ENCODE data around the gene ACAD8. TPM values are rescaled to one million over a fixed set of nuclear protein-coding genes. Genes with fewer than 3 reads are reported as not detected.

The ACAD8 gene
- 18.6 and 21.3 TPM in 2 replicates for total RNA-seq (2014; rRNA removed; shearing (Covaris generic))

DNA sequence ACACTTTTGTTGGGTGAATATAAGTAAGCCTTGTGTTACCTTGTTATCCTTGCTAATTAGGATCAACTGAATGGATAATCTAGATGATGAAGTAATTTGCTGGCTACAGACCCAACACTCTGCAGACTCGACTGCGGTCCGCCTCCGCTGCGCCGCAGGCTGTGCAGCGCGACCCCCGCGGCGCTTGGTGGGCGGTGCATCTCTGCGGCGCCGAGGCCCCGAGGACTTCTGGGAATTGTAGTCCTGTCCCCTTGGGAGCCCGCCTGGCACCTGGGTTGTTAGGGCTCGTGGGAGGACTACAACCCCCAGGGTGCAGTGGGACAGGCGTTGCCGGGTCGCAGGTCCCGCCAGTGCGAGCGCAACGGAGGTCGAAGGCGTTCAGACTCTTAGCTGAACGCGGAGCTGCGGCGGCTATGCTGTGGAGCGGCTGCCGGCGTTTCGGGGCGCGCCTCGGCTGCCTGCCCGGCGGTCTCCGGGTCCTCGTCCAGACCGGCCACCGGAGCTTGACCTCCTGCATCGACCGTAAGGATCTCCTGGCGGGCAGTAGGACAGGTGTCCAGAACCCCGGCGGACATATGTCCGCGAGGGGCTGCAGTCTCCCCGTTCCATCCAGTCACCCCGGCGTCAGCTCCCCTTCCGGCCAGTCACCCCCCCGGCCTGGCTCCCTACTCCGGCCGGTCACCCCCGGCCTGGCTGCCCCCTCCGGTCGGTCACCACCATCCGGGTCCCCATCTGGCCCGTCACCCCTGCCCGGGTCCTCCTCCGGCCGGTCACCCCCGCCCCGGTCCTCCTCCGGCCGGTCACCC lies at the start of gene ACAD8, which contains the start of gene THYN1:
ACAD8 (plus strand) TSS at position 381 of the 806 bp plus-strand sequence; CDS start at position 414, 33 bp downstream.
THYN1 (minus strand) TSS at position 165 of the 806 bp plus-strand sequence. CDS start 470 bp downstream, outside the sequence.
- DNase-seq (ENCODE audit: low read depth): peak; percentile 97

DNA sequence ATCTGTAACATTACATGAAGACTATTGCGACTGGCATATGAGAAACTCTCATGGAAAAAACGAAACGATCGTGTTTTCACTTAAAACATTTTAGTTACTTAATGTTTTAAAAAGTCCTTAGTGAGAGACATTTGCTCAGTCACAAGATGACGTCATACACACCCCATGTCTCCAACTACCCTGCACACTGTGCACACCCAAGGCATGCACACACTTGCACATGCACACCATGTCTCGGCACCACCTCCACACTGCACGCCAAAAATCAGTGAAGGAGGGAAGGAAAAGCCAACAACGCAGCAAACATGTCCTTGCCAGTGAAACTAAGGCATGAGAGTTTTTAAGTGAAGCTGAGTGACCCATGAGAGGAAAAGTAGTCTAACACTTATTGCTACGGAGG lies 47.6 kb upstream of the ACAD8 start:
- DNase-seq (ENCODE audit: low read depth): no peak

DNA sequence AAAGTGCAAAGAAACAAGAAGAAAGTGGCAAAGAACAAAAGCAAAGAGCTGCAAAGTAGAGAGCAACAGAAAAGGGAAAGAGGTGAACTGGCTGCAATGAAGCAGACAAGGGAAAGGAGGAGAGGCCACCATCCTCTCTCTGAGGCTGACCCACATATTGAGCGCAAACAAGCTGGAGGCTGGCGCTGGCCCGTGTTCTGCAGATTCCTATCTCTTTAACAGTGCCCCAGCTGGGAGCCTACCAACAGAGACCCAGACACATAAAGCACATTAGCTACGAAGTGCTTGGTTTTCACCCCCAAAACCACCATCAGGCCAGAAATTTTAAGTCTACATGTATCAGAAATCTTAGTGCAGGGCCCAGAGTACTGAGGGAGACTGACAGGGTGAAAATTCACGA lies 47.2 kb upstream of the ACAD8 start:
- DNase-seq (ENCODE audit: low read depth): no peak

DNA sequence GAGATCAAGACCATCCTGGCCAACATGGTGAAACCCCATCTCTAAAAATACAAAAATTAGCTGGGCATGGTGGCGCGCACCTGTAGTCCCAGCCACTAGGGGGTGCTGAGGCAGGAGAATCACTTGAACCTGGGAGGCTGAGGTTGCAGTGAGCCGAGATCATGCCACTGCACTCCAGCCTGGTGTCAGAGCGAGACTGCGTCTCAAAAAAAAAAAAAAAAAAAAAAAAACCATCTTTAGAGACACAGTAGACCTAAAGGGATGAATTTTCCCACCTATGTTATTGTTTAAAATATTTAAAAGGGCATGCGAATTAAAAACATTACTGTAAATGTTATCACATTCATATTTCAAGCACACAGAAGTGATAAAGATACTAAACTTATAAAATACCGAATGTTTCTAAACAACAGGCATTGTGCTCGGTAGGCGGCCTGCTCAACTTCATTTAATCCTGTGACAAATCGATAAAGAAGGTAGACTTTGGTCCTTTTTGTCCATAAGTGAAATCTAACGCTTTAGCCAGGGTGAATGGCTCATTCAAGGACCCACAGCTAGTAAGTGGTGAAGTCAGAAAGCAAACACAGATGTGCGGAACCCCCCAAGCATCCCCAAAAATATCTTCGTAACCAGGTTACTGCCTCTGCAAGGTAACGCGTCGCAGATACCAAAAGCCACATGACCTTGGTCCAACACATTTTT lies 45.7 kb upstream of the ACAD8 start:
- no peak for DNase-seq (ENCODE audit: low read depth)

DNA sequence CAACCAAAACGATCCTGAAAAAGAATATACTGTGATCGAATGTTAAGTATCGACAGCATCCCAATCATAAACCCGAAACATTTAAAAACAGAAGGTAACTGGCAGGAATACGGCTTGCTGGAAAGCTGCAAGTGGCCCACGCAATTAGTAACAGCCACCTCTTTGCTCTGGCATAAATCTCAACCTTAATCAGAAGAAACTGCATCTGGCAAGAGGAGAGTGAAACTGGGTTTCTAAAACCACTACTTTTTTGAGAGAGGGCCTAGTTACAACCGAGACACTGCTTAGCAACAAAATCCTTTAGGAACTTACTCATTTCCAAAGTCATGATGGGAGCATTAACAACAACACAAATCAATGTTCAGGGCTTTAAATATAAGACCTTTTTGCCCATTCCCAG lies 37.5 kb upstream of the ACAD8 start:
- no peak for DNase-seq (ENCODE audit: low read depth)

DNA sequence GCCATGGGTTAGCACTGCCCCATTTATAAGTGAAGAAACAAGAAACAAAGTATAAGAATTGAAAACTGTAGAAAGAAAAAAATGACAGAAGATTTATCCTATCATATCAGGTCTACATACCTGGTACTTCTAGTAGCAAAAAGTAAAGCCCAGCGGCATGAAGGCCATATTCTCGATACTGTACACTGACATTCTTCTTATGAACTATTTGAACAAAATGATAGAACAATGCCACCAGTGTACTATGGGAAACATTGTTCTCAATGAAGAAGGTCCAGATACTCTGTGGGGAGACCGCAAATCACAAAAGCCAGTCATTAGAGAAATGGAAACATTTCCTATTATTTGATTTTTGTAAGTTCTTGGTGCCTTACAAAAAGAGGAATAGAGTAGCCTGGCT lies 36.6 kb upstream of the ACAD8 start:
- no peak for DNase-seq (ENCODE audit: low read depth)

DNA sequence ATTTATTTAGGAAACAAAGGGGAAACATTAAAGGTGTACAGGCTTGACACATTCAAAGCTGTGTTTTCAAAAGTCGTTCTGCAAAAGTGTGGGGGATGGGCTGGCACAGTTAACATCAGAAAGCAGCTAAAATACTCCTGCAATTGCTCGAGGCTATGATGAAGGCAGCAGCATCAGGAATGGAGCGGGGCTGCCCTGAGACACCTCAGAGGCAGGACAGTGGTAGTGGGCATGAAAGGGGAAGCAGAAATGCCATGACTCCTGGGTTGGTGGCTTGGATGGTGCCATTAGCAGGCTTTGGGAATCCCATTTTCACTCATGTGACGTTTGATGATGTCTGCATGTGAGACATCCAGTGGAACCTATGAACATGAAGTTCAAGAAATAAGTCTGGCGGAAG lies 30.2 kb upstream of the ACAD8 start:
- DNase-seq (ENCODE audit: low read depth): no peak

DNA sequence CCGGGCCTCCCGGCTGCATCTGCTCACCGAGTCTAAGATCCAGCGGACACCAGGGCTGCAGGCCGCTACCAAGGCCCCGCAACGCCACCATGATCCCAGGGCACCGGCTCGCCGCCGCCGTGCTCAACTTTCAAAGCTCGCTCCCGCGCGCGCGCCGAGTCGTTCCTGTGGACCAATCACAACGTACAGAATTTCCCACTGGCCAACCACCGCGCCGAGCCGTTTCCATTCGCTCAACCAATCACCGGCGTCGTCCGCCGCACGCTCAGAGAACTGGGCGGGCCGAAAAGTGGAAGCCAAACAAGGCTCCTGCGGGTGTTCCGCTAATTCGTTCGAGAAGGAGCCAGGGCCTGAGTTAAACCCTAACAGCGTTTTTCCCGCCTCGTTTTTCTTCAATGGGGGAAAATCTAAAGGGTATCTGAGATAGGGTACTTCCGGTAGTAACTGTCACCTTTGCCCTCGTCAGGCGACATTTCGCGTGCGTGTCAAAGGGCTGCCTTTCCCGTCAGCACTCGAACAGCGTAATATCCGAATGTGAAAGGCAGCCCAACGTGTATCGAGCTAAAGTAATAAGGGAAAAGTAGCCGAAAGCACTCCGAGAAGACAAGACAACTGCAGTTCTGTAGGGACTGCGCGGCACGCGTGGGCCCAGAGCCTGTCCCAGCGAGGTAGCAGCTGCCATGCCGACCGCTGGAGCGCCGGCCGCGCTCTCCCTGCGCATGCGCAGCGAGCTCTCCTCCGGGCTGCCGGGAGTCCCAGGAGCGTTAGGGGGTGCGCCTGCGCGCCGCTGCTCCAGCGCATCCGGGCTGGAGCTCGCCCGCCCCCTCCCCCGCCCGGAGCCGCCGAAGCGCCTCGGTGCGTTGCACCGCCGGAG lies 29.3 kb upstream of the ACAD8 start, which contains the start of the genes NCAPD3 and VPS26B:
NCAPD3 (minus strand) TSS at position 132 of the 874 bp plus-strand sequence; CDS start at position 91, 41 bp downstream.
VPS26B (plus strand) TSS at position 836 of the 874 bp plus-strand sequence. CDS start 452 bp downstream, outside the sequence.
- DNase-seq (ENCODE audit: low read depth): peak; percentile 97

DNA sequence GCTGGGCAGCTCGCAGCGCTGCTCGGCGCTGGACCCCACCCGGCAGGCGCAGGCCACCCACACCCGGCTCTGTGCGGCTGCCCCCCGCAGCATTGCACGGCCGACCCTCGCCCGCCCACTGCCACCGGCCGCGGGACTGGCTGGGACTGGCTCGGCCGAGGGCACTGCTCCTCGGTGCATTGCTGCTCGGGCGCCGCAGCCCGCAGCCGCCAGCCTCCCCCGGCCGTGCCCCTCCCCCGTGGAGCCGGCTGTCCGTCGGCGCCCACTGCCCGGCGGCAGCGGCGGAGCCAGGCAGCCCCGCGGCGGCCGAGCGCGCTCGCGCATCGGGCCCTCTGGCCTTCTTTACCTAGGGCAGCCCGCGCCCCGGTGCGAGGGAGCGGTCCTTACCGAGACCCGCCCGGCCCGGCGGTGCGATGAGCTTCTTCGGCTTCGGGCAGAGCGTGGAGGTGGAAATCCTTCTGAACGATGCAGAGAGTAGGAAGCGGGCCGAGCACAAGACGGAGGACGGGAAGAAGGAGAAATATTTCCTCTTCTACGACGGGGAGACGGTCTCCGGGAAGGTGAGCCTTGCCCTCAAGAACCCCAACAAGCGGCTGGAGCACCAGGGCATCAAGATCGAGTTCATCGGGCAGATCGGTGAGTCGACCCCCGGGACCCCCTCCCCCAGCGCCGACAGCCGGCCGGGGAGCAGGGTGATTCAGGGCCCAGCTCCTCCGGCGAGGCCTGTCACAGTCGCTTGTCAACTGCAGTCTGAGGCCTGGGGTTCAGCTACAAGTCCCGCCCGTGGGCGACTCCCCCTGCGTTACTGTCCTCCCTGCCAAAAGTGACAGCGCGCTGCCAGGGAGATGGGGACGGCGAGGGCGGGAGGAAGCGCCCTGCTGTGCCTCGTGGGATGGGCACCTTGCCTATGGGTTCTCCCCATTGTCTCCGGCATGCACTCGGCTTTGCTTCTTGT lies 28.4 kb upstream of the ACAD8 start:
- DNase-seq (ENCODE audit: low read depth): peak; percentile 45

DNA sequence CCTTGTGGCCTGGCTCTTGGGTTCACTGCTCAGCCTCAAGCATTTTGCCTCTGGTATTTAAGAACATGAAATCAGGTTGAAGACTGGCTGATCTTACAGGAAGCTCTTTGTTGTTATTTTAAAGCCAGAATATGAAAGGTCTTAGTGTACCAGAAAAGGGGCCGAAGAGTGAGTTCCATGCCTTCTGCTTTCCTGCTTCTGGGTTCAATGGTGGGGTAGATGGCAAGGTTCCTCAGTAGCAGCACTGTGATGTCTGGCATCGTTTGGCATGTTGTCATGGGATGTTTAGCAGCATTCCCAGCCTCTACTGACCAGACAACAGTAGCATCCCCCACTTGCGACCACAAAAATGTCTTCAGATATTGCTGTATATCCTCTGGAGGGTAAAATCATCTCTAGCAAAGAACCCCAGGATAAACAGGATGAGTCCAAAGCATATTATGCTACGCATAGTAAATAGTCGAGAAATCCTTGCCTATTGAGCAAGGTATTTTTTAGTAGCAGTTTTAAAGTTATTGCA lies 26.5 kb upstream of the ACAD8 start:
- no peak for DNase-seq (ENCODE audit: low read depth)

DNA sequence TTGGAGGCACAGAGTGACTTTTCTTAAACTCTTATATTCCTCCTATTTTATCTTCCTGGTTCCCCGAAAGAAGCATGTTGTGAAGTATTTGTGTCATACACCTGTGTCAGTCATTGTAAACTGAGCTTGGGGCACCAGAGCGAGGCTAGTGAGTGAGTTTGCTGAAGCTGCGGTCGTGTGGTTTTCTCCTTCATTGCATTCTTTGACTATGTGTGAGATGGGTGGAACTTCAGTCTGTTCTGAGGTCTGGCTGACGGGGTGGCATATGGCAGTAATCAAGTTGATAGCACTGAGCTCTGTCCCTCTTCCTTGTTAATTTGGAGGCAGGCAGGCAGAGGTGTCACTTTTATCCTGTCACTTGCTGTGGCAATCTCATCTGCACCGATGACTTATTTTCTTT lies 24.7 kb upstream of the ACAD8 start:
- peak; percentile 80 for DNase-seq (ENCODE audit: low read depth)

DNA sequence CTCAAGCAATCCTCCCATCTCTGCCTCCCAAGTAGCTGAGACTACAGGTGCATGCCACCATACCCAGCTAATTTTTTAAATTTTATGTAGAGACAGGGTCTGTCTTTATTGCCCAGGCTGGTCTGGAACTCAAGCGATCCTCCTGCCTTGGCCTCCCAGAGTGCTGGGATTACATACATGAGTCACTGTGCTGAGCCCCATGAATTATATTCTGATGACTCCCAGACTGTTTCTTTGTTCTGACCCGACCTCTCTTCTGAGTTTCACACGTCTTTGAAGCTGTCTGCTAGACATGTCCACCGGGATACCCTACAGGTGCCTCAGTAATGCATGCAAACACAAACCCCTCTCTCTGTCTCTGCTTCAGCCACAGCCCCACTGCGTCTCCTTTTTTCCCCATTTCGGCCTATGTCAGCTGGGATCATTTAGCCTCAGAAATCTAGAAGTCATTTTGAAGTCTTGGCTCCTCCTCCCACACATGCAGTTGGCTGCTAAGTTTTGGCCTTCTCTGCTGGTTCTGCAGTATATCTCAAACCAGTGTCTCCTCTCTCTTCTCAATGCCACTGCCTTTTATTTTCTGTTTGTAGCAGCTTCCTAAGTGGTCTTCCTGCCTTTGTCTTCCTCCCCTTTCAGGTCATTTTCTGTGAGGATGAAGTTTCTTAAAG lies 24.1 kb upstream of the ACAD8 start:
- peak; percentile 34 for DNase-seq (ENCODE audit: low read depth)

DNA sequence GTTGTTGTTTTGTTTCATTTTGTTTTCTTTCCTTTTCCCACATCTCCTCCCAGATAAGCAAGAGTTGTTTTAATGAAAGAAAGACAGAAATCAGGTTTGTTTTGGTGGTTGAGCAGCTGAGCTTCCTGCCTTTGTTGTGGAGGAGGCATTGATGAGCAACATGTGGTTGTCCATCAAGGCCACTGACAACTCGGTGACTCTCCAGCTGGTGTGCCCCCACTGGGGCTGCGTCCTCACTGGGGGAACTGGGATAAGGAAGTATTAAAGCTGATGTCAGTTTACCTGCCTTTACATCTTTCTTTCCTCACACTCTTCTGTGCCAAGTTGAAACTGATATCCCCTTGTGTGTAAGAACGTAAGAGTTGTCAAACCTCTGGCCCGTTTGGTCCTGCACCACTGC lies 23.0 kb upstream of the ACAD8 start:
- no peak for DNase-seq (ENCODE audit: low read depth)

DNA sequence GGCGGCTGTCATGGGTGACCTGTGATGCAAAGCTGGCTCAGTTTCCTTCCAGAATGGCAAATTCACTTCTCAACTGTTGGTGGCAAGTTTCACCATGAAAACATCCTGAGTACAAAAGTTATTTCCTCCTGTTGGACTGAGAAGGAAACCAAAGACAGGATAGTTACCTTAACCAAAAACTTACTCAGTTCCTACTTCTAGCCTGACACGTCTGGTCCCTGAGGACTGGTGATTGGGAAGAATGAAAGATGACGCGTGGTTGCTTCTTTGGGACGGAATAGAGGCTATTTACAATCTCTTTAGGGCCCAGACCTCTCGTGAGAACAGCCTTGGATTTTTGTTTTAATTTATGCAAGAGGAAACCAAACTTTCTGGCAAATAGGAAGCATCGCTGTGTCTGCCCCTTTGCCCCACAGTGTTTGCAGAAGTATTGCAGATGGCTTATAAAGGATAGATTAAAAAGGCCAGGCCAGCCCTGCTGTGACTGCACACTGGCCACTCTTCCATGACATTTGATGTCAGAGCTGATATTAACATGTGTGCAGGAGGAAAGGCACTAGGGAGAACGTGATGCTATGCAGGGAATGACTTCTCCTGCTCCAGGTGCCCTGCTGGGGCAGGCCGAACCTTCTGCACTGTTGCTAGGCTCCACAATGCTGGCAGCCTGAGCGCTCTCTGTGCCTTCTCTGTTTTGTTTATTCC lies 21.3 kb upstream of the ACAD8 start:
- no peak for DNase-seq (ENCODE audit: low read depth)

DNA sequence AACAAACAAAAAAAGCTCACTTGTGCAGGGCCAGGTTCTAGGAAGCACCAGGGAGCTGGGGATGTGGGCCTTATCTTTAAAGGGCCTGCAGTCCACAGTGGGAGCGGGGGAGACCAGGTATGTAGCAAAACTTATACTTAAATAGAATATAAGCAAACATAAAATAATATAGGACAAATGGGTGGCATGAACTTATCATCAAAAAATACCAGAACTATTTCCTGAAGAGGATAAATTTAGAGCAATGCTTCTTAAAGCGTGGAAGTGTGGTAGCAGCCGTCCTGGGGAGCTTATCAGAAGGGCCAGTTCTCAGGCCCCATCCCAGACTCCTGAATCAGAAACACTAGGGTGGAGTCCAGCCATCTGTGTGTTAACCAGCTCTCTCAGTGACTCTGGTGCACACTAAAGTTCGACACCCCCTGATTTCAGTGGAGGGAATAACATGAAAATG lies 19.6 kb upstream of the ACAD8 start:
- DNase-seq (ENCODE audit: low read depth): no peak

DNA sequence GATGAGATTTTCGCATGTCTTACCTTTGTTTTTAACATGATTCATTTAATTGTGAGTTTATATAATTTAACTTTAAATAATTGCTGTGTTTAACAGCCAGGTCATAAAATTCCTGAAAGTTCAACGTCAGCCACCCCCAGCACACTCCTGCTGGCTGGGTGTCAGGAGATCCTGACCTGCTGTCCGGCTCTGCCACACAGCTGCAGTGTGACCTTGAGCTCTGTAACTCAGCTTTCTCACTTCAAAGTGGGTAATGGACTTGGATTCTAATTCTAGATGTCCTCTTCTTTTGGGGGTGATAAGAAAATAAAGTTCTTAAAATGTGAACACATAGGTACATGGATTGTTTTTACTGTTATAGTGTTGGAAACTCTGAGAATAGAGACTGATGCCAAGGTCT lies 18.0 kb upstream of the ACAD8 start:
- DNase-seq (ENCODE audit: low read depth): no peak

DNA sequence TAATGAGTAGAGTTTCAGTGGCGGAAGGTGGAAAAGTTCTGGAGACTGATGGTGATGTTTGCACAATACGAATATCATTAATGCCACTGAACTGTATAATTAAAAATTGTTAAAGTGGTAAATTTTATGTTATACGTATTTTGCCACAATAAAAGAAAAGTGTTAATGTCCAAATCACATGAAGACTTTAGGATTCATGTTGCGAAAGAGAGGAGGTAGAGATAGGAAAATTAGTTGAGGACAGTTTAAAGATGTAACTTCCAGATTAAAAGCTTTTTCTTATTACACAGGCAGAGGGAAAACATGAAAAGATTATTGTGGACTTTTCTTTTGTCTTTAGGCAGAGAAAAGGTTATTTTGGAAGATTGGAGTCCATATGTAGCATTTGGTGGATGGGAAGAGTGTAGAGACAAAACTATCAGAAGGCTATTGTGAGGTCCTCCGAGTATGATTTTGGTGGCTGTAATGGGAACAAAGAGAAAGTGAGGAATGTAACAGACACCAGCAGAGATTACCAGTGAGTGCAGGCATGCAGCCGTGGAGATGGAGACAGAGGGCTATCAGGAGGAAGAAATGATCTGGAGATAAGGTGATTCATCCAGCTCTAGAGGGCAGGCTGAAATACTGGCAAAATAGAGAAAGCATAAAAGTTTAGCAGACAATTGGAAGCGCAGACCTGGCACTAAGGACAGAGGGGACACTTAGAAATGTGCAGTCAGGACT lies 16.4 kb upstream of the ACAD8 start:
- no peak for DNase-seq (ENCODE audit: low read depth)

DNA sequence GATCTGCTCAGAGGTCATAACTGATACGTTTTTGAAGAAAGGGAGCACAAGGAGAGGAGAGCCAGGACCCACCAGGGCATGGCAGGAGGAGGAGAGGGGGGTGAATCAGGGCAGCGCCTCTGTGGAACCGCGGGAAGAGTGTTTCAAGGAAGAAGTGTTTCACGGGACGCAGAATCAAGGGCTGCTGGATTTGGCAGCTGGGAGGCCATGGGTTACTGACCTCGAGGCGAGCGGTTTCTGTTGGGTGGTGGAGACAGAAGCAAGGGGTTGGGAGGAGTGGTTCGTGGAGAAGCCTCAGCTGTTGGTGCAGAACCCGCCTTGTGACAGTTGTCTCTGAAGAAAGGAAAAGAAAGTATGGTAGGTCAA lies 15.8 kb upstream of the ACAD8 start:
- no peak for DNase-seq (ENCODE audit: low read depth)
